C4-2B (cell line): ENCODE results near the gene CARD10.

Experiments used
- ZFX ChIP-seq: fragments of 450-650 bp; IDR thresholded peaks from 2 replicates; pipeline ENCODE4 v1.6.1; 2017
- TF ChIP-seq, protein P1 (sequence below): fragments of 450-650 bp; conservative IDR thresholded peaks from 2 replicates; pipeline ENCODE4 v1.5.1; 2017; ENCODE audit warnings: mild to moderate bottlenecking

DNA sequence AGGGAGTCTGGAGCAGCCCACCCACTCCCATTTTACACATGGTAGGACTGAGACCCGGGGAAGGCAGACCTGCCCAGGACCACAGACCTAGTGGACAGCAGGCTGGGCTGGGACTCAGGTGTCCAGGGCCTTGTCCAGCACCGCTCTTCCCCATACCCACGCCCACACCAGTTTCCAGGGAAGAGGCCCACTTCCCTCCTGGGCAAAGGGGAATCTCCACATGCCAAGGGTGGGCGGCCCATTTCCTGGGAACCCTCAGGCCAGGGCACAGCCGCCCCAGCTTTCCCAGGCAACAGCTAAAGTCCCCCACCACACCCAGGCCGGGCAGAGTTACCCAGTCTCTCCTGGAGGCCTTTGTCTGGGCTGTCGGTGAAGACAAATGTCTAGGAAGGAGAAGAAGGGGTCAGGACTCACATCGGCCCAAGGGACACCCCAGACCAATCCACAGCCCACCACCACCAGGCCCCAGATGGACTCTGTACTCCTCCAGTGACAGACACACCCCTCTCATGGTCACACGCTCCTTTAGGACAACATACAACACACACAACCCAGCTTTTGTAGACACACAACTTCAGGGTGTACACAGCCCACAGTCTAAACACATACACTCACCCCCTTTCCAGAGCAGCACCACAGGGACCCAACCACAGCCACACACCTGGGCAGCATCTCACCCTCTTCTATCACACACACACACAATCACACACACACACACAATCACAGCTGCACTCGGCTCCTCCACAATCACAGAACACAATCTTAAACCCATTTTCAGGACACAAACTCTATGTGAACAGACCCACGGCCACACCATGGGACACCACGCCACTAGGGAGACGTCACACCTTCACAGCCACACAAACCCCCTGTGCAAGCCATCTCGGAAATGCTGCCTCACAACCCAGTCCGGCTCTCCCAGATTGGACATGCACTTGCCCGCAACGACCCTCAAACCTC, 38.5 kb downstream of the CARD10 start:
- TF ChIP-seq, protein P1, sequence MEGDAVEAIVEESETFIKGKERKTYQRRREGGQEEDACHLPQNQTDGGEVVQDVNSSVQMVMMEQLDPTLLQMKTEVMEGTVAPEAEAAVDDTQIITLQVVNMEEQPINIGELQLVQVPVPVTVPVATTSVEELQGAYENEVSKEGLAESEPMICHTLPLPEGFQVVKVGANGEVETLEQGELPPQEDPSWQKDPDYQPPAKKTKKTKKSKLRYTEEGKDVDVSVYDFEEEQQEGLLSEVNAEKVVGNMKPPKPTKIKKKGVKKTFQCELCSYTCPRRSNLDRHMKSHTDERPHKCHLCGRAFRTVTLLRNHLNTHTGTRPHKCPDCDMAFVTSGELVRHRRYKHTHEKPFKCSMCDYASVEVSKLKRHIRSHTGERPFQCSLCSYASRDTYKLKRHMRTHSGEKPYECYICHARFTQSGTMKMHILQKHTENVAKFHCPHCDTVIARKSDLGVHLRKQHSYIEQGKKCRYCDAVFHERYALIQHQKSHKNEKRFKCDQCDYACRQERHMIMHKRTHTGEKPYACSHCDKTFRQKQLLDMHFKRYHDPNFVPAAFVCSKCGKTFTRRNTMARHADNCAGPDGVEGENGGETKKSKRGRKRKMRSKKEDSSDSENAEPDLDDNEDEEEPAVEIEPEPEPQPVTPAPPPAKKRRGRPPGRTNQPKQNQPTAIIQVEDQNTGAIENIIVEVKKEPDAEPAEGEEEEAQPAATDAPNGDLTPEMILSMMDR: no peak
- TF ChIP-seq ZFX: no peak
